ENCODE measurements around the gene DHX35. TPM values are rescaled to one million over a fixed set of nuclear protein-coding genes. Genes with fewer than 3 reads are reported as not detected.

DHX35 gene
- total and polyA plus RNA-seq, 2 of the 13 experiments (the other 11 are each of a cell fraction or from before 2014, with no cell fraction given) = 25.8 to 28.7 TPM

DNA sequence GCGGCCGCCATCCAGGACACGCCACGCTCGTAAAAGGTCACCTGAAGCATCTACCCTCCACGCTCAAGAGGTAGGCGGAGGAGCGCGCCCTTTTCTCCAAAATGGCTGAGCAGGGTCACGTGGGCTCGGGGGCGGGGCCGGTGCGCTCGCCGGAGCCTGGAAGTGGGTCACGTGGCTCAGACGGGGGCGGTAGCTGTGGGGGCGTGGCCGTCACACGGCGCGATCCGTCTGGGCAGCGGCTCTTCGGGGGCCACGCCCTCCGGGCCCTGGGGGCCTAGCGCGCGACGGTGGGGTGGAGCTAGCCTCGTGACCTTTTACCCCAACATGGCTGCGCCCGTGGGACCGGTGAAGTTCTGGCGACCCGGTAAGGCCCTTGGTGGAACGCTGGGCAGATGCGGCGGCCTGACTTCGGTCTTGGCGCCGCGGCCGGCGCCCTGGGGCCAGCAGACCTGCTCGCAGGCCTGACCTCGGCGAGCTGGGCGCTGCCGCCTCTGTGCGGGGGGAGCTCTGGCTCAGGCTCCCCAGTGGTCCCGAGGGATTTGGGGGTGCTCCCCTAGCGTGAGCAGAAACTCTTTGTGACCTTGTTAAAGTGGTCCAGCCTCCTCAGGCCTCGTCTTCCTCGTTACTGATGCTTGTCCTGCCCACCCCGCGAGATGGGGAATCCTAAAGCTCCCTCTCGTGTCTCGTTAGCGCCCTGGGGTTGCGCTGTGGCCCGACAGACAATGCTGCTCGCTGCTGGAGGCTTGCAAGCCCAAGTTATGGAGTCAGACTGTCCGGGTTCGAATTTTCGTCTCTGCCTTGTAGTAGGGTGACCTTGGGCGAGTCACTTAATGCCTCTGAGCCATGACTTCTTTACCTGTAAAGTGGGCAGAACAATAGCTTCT lies at the start of gene DHX35 (continued):
- TF ChIP-seq MAZ (IDR thresholded peaks at IDR 0.05; ENCODE audit: borderline replicate concordance, low read depth, low read length) = peak; percentile 99
- TF ChIP-seq MAZ (CRISPR knock-in tag; IDR thresholded peaks at IDR 0.05; ENCODE audit: low read depth) = peak; percentile 98
- TF ChIP-seq POLR2G (IDR thresholded peaks at IDR 0.05; ENCODE audit: low read depth, low read length) = peak; percentile 88
- TF ChIP-seq, protein P1, sequence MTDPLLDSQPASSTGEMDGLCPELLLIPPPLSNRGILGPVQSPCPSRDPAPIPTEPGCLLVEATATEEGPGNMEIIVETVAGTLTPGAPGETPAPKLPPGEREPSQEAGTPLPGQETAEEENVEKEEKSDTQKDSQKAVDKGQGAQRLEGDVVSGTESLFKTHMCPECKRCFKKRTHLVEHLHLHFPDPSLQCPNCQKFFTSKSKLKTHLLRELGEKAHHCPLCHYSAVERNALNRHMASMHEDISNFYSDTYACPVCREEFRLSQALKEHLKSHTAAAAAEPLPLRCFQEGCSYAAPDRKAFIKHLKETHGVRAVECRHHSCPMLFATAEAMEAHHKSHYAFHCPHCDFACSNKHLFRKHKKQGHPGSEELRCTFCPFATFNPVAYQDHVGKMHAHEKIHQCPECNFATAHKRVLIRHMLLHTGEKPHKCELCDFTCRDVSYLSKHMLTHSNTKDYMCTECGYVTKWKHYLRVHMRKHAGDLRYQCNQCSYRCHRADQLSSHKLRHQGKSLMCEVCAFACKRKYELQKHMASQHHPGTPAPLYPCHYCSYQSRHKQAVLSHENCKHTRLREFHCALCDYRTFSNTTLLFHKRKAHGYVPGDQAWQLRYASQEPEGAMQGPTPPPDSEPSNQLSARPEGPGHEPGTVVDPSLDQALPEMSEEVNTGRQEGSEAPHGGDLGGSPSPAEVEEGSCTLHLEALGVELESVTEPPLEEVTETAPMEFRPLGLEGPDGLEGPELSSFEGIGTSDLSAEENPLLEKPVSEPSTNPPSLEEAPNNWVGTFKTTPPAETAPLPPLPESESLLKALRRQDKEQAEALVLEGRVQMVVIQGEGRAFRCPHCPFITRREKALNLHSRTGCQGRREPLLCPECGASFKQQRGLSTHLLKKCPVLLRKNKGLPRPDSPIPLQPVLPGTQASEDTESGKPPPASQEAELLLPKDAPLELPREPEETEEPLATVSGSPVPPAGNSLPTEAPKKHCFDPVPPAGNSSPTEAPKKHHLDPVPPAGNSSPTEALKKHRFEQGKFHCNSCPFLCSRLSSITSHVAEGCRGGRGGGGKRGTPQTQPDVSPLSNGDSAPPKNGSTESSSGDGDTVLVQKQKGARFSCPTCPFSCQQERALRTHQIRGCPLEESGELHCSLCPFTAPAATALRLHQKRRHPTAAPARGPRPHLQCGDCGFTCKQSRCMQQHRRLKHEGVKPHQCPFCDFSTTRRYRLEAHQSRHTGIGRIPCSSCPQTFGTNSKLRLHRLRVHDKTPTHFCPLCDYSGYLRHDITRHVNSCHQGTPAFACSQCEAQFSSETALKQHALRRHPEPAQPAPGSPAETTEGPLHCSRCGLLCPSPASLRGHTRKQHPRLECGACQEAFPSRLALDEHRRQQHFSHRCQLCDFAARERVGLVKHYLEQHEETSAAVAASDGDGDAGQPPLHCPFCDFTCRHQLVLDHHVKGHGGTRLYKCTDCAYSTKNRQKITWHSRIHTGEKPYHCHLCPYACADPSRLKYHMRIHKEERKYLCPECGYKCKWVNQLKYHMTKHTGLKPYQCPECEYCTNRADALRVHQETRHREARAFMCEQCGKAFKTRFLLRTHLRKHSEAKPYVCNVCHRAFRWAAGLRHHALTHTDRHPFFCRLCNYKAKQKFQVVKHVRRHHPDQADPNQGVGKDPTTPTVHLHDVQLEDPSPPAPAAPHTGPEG (CRISPR knock-in tag; IDR thresholded peaks at IDR 0.05) = peak; percentile 53; the same call in 1 of the 2 replicates
- TF ChIP-seq ZNF660 (CRISPR knock-in tag; IDR thresholded peaks at IDR 0.05; ENCODE audit: borderline replicate concordance, low read depth) = no peak
- TF ChIP-seq, protein P2, sequence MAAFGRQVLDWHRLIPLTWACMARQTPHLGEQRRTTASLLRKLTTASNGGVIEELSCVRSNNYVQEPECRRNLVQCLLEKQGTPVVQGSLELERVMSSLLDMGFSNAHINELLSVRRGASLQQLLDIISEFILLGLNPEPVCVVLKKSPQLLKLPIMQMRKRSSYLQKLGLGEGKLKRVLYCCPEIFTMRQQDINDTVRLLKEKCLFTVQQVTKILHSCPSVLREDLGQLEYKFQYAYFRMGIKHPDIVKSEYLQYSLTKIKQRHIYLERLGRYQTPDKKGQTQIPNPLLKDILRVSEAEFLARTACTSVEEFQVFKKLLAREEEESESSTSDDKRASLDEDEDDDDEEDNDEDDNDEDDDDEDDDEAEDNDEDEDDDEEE (CRISPR knock-in tag; IDR thresholded peaks at IDR 0.05) = peak; percentile 82
- no peak for TF ChIP-seq FOXP1 (IDR thresholded peaks at IDR 0.05)
- peak; percentile 52 for TF ChIP-seq FOXP1 (CRISPR knock-in tag; IDR thresholded peaks at IDR 0.05)
- TF ChIP-seq SIX4 (CRISPR knock-in tag; IDR thresholded peaks at IDR 0.05) = peak; percentile 13; the same call in 1 of the 2 replicates
- TF ChIP-seq, protein P3, sequence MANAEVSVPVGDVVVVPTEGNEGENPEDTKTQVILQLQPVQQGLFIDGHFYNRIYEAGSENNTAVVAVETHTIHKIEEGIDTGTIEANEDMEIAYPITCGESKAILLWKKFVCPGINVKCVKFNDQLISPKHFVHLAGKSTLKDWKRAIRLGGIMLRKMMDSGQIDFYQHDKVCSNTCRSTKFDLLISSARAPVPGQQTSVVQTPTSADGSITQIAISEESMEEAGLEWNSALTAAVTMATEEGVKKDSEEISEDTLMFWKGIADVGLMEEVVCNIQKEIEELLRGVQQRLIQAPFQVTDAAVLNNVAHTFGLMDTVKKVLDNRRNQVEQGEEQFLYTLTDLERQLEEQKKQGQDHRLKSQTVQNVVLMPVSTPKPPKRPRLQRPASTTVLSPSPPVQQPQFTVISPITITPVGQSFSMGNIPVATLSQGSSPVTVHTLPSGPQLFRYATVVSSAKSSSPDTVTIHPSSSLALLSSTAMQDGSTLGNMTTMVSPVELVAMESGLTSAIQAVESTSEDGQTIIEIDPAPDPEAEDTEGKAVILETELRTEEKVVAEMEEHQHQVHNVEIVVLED (CRISPR knock-in tag; IDR thresholded peaks at IDR 0.05; ENCODE audit: borderline replicate concordance) = peak; percentile 89
- TF ChIP-seq ZNF350 (CRISPR knock-in tag; IDR thresholded peaks at IDR 0.05; ENCODE audit: borderline replicate concordance, low read depth) = peak; percentile 98
- TF ChIP-seq ZNF678 (CRISPR knock-in tag; IDR thresholded peaks at IDR 0.05) = peak; percentile 66; the same call in 1 of the 2 replicates
- TF ChIP-seq, protein P4, sequence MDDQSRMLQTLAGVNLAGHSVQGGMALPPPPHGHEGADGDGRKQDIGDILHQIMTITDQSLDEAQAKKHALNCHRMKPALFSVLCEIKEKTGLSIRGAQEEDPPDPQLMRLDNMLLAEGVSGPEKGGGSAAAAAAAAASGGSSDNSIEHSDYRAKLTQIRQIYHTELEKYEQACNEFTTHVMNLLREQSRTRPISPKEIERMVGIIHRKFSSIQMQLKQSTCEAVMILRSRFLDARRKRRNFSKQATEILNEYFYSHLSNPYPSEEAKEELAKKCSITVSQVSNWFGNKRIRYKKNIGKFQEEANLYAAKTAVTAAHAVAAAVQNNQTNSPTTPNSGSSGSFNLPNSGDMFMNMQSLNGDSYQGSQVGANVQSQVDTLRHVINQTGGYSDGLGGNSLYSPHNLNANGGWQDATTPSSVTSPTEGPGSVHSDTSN (CRISPR knock-in tag; IDR thresholded peaks at IDR 0.05; ENCODE audit: borderline replicate concordance) = 0 out of 2 replicates have a peak, but pooled peaks have one; percentile 77
- TF ChIP-seq TCF7 (IDR thresholded peaks at IDR 0.05; ENCODE audit: low read depth) = no peak
- TF ChIP-seq RFXAP (CRISPR knock-in tag; IDR thresholded peaks at IDR 0.05; ENCODE audit: borderline replicate concordance) = peak; percentile 85
- peak; percentile 88 for TF ChIP-seq ZNF451 (CRISPR knock-in tag; IDR thresholded peaks at IDR 0.05)
- TF ChIP-seq SRSF9 (IDR thresholded peaks at IDR 0.05; ENCODE audit: borderline replicate concordance, insufficient read depth, low read depth, low read length, poor library complexity, severe bottlenecking) = no peak

All from HepG2 (cell line).